NCI-H187 treated with DMSO at 0.1 percent for 48 hours (cell line): ENCODE data around the gene CABP4.
A peak's percentile ranks its signal among the peaks of the same experiment; 100 is the strongest.
"Not testable (repeated sequence)": the region's sequence is repeated elsewhere in the genome, so short reads cannot be mapped to it uniquely, and the experiment has no call there.

ENCODE experiments used
- DNase-seq: peaks from one replicate; lab custom pipeline; 2025; lab: John Stamatoyannopoulos, UW

The CABP4 gene

GRCh38 chr11:67453816-67454732 lies 1.1 kb upstream of the CABP4 start:
- no peak for DNase-seq

GRCh38 chr11:67456068-67456705 lies 1.0 kb downstream of the CABP4 start:
- DNase-seq: no peak

GRCh38 chr11:67457453-67457852 lies 2.3 kb downstream of the CABP4 start:
- no peak for DNase-seq

GRCh38 chr11:67458266-67458665 lies 3.1 kb downstream of the CABP4 start:
- no peak for DNase-seq

- DNase-seq: no peak
Measured at GRCh38 chr11:67463186-67463585, 8.0 kb downstream of the CABP4 start.

- no peak for DNase-seq
Measured at GRCh38 chr11:67463680-67464410, 8.7 kb downstream of the CABP4 start.

GRCh38 chr11:67464411-67465188 lies 9.4 kb downstream of the CABP4 start:
- peak; percentile 76 for DNase-seq

GRCh38 chr11:67465189-67465510 lies 10.0 kb downstream of the CABP4 start:
- DNase-seq: no peak

- DNase-seq: not testable (repeated sequence)
Measured at GRCh38 chr11:67465530-67465929, 10.4 kb downstream of the CABP4 start.

- DNase-seq: no peak
Measured at GRCh38 chr11:67466367-67466766, 11.2 kb downstream of the CABP4 start.

- DNase-seq: no peak
Measured at GRCh38 chr11:67466962-67467771, 12.0 kb downstream of the CABP4 start.

- no peak for DNase-seq
Measured at GRCh38 chr11:67468056-67468455, 12.9 kb downstream of the CABP4 start.

GRCh38 chr11:67468456-67468758 lies 13.3 kb downstream of the CABP4 start:
- DNase-seq: no peak

- DNase-seq: no peak
Measured at GRCh38 chr11:67468759-67469507, 13.8 kb downstream of the CABP4 start, which contains the start of gene TMEM134. TSS of gene TMEM134 (minus strand) at chr11:67469251. CDS start at chr11:67469192, 59 bp downstream.

- DNase-seq: no peak
Measured at GRCh38 chr11:67469508-67469811, 14.3 kb downstream of the CABP4 start.

GRCh38 chr11:67470337-67471002 lies 15.3 kb downstream of the CABP4 start:
- DNase-seq: no peak

GRCh38 chr11:67472882-67473281 lies 17.7 kb downstream of the CABP4 start:
- no peak for DNase-seq

GRCh38 chr11:67476692-67477091 lies 21.5 kb downstream of the CABP4 start:
- not testable (repeated sequence) for DNase-seq

- DNase-seq: not testable (repeated sequence)
Measured at GRCh38 chr11:67477344-67478050, 22.3 kb downstream of the CABP4 start.
